GM12878 (cell line): ENCODE results near the gene LCLAT1. TPM values are rescaled to one million over a fixed set of nuclear protein-coding genes. Genes with fewer than 3 reads are reported as not detected.

Source experiments
- EGR1 ChIP-seq, 2 experiments: IDR thresholded peaks; 1 replicate in 1 of 2; 2 replicates in 1 of 2; pipeline ENCODE4 v1.6.1; 2011 to 2012; ENCODE audit warnings: low read depth in 2 of 2, low read length in 2 of 2, borderline replicate concordance in 1 of 2, mild to moderate bottlenecking in 1 of 2, moderate library complexity in 1 of 2
- IKZF2 ChIP-seq, 2 experiments: fragments of 450-650 bp; IDR thresholded peaks; 2 replicates each; pipeline ENCODE4 v1.6.1; 2017; ENCODE audit warnings: mild to moderate bottlenecking in 2 of 2, moderate library complexity in 2 of 2
- IRF4 ChIP-seq: IDR thresholded peaks from 2 replicates; pipeline ENCODE4 v1.6.1; 2011; ENCODE audit warnings: low read depth, low read length
- SREBF1 ChIP-seq: IDR thresholded peaks from 2 replicates; pipeline ENCODE4 v1.6.1; 2012; ENCODE audit warnings: mild to moderate bottlenecking, low read length
- polyA plus RNA-seq, 11 experiments: library from polyadenylated mRNA; depleted of rRNA in 4 of 11; unstranded in 6 of 11; stranded (reverse) in 5 of 11; fragments of >200 nt; fragmentation: Nextera tagmentation in 4 of 11; fragmentation: Illumina TruSeq in 1 of 11; extraction: Ambion mirVana in 4 of 11; extraction: Trizol in 1 of 11; gene quantifications; 1 replicate in 1 of 11; 2 replicates in 10 of 11; pipeline versions ENCODE4 v1.2.1 to v1.2.3, GENCODE V29; 2011 to 2016; ENCODE audit warnings: inconsistent platforms in 2 of 11, missing spikeins in 2 of 11, low read depth in 1 of 11
- total RNA-seq, 4 experiments: library from RNA; depleted of rRNA in 3 of 4; stranded (reverse); fragments of >200 nt in 3 of 4; fragmentation: Illumina TruSeq in 1 of 4; extraction: Trizol in 1 of 4; gene quantifications; 2 replicates each; pipeline versions ENCODE4 v1.2.1 to v1.2.3, GENCODE V29; 2013 to 2021
- TF ChIP-seq, protein P1 (sequence below): fragments of 450-650 bp; IDR thresholded peaks from 2 replicates; pipeline ENCODE4 v1.6.1; 2017; ENCODE audit warnings: mild to moderate bottlenecking, moderate library complexity
- TF ChIP-seq, protein P2 (sequence below): IDR thresholded peaks from 2 replicates; pipeline ENCODE4 v1.6.1; 2011; ENCODE audit warnings: borderline replicate concordance, low read depth, mild to moderate bottlenecking, moderate library complexity, mixed read lengths, low read length; ENCODE audit not compliant: insufficient read depth; ENCODE audit errors: extremely low read length

Gene LCLAT1
- total and polyA plus RNA-seq, 10 of the 15 experiments (the other 5 are each of a cell fraction or from before 2014, with no cell fraction given): 8.1 to 33.0 (median 15.9) TPM

DNA sequence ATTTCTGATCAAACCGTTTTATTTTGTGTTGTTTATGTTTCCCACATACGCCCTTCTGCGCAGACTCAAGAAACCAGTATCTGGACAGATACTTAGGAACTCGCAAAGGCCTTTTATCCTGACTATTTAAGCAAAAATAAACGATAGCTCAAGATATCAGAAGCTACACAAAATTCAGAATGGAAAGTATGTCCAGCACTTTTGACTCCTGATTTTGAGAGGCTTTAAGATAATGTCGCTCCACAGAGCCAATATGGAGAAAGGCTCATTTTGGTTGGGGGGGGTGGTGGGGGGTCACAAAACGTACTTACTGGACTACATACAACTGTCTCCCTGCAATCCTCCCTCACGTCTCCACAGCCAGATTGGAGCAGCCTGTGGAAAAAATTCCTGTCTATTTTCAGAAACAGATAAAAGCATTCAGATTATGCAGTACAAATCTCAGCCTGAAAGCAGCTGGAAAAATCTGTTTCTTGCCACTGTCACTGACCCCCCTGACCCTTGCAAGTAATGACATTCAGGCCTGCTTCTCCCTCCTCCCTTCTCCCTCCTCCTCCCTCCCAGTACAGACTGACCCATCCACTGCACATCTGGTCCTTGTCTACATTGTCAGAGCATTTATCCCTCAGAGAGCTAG is 34.9 kb upstream of the LCLAT1 start (continued):
- TF ChIP-seq, protein P1, sequence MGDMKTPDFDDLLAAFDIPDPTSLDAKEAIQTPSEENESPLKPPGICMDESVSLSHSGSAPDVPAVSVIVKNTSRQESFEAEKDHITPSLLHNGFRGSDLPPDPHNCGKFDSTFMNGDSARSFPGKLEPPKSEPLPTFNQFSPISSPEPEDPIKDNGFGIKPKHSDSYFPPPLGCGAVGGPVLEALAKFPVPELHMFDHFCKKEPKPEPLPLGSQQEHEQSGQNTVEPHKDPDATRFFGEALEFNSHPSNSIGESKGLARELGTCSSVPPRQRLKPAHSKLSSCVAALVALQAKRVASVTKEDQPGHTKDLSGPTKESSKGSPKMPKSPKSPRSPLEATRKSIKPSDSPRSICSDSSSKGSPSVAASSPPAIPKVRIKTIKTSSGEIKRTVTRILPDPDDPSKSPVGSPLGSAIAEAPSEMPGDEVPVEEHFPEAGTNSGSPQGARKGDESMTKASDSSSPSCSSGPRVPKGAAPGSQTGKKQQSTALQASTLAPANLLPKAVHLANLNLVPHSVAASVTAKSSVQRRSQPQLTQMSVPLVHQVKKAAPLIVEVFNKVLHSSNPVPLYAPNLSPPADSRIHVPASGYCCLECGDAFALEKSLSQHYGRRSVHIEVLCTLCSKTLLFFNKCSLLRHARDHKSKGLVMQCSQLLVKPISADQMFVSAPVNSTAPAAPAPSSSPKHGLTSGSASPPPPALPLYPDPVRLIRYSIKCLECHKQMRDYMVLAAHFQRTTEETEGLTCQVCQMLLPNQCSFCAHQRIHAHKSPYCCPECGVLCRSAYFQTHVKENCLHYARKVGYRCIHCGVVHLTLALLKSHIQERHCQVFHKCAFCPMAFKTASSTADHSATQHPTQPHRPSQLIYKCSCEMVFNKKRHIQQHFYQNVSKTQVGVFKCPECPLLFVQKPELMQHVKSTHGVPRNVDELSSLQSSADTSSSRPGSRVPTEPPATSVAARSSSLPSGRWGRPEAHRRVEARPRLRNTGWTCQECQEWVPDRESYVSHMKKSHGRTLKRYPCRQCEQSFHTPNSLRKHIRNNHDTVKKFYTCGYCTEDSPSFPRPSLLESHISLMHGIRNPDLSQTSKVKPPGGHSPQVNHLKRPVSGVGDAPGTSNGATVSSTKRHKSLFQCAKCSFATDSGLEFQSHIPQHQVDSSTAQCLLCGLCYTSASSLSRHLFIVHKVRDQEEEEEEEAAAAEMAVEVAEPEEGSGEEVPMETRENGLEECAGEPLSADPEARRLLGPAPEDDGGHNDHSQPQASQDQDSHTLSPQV: no peak
- TF ChIP-seq SREBF1: no peak
- TF ChIP-seq IKZF2 (IDR thresholded peaks at IDR 0.05): no peak
- TF ChIP-seq IRF4: no peak
- TF ChIP-seq, protein P2, sequence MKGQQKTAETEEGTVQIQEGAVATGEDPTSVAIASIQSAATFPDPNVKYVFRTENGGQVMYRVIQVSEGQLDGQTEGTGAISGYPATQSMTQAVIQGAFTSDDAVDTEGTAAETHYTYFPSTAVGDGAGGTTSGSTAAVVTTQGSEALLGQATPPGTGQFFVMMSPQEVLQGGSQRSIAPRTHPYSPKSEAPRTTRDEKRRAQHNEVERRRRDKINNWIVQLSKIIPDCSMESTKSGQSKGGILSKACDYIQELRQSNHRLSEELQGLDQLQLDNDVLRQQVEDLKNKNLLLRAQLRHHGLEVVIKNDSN: no peak
- no peak for TF ChIP-seq EGR1 (IDR thresholded peaks at IDR 0.05; ENCODE audit: borderline replicate concordance in 1 of 2, low read depth in 2 of 2, low read length in 2 of 2)
